Spleen (tissue), 11 donors: ENCODE data around the gene PLEKHA7. TPM values are rescaled to one million over a fixed set of nuclear protein-coding genes. Genes with fewer than 3 reads are reported as not detected.

Experiments used
- DNase-seq: peaks from one replicate; pipeline ENCODE4 v3.0.0-alpha.2; 2020
- H3K27ac ChIP-seq, 8 donors: fragments of 200-600 bp; sonication (generic) in 7 of 8; 1 replicate in 4 of 8; 2 replicates in 4 of 8; pipeline versions ENCODE4 v1.5.0 to v1.8.0; 2016 to 2021; ENCODE audit warnings: inconsistent platforms in 4 of 8, mild to moderate bottlenecking in 4 of 8, moderate library complexity in 1 of 8
- H3K27me3 ChIP-seq, 7 donors: fragments of 200-600 bp; sonication (generic) in 6 of 7; replicated peaks in 1 of 7; 1 replicate in 4 of 7; 2 replicates in 3 of 7; pipeline versions ENCODE4 v1.5.0 to v1.8.0; 2016 to 2021; ENCODE audit warnings: inconsistent platforms in 3 of 7, mild to moderate bottlenecking in 1 of 7
- H3K36me3 ChIP-seq, 6 donors: fragments of 200-600 bp; sonication (generic) in 5 of 6; 1 replicate in 4 of 6; 2 replicates in 2 of 6; pipeline versions ENCODE4 v1.5.0 to v1.8.0; 2016 to 2021; ENCODE audit warnings: inconsistent platforms in 2 of 6
- H3K4me1 ChIP-seq, 6 donors: fragments of 200-600 bp; sonication (generic) in 5 of 6; 1 replicate in 3 of 6; 2 replicates in 3 of 6; pipeline versions ENCODE4 v1.5.0 to v1.8.0; 2016 to 2021; ENCODE audit warnings: inconsistent platforms in 3 of 6
- H3K4me3 ChIP-seq, 8 donors: fragments of 200-600 bp; sonication (generic) in 7 of 8; 1 replicate in 4 of 8; 2 replicates in 4 of 8; pipeline versions ENCODE4 v1.5.0 to v1.8.0; 2016 to 2021; ENCODE audit warnings: inconsistent platforms in 4 of 8, mild to moderate bottlenecking in 4 of 8, moderate library complexity in 2 of 8
- H3K9me3 ChIP-seq, 8 donors: fragments of 200-600 bp; sonication (generic) in 7 of 8; 1 replicate in 4 of 8; 2 replicates in 4 of 8; pipeline versions ENCODE4 v1.5.0 to v1.8.0; 2016 to 2021; ENCODE audit warnings: inconsistent platforms in 4 of 8
- POLR2A ChIP-seq, 3 donors: fragments of 450-650 bp; IDR thresholded peaks; one replicate each; pipeline ENCODE4 v1.5.1; 2017; ENCODE audit warnings: antibody characterized with exemption in 3 of 3, mild to moderate bottlenecking in 1 of 3
- POLR2AphosphoS5 ChIP-seq, 3 donors: sonication (generic); formaldehyde crosslinking; IDR thresholded peaks; one replicate each; pipeline ENCODE4 v1.5.1; 2017; ENCODE audit warnings: antibody characterized with exemption in 3 of 3
- WGBS, 5 donors: extraction: QIAGEN DNeasy Blood & Tissue Kit in 3 of 5; methylation state at CpG; one replicate each; pipeline versions ENCODE4 v1.1.5 to v1.1.7; 2013 to 2018; 5-methylcytosine and 5-hydroxymethylcytosine counted together
- intact Hi-C: fragments of 100-400 bp; cut with DNase I; formaldehyde crosslinking; loops from one replicate; pipeline ENCODE4 v1.15.0; 2023; ENCODE audit warnings: low total_unique reads
- polyA plus RNA-seq, 3 donors: library from polyadenylated mRNA; stranded (reverse); fragments of 200-250 nt; gene quantifications; one replicate each; pipeline ENCODE4 v1.2.1, GENCODE V29; 2013
- total RNA-seq, 7 donors: library from RNA; depleted of rRNA in 3 of 7; stranded (reverse); fragments of >200 nt in 3 of 7; fragmentation: NEBNext Ultra II Directional in 4 of 7; extraction: Animal tissue kit (Norgen Biotek cat#: 25700) in 4 of 7; gene quantifications; one replicate each; pipeline versions ENCODE4 v1.1.0 to v1.2.1, GENCODE V29; 2016 to 2021
- TF ChIP-seq, protein P1 (sequence below), 11 experiments: fragments of 200-600 bp in 7 of 11; fragments of 450-650 bp in 4 of 11; sonication (generic) in 4 of 11; IDR thresholded peaks in 8 of 11; conservative IDR thresholded peaks in 3 of 11; 1 replicate in 7 of 11; 2 replicates in 4 of 11; pipeline versions ENCODE4 v1.4.0 to v1.8.0; 2016 to 2021; ENCODE audit warnings: antibody characterized with exemption in 11 of 11, inconsistent platforms in 4 of 11, mild to moderate bottlenecking in 1 of 11
- donor health status: healthy with polysubstance abuse.
- donor health status: DM: no; HTN: no; CAD: no; lungs with moderate emphysema.
- donor health status: DM: no; HTN: no; CAD: no.
- donor health status: Bipolar disorder and iron deficiency.
- donor health status: healthy.
- donor health status: DM: no; HTN: no; CAD: no.
- donor health status: DM: yes; HTN: yes; CAD: no.

Gene PLEKHA7
- total and polyA plus RNA-seq, 10 donors: 1.8 to 12.8 (median 5.8) TPM

DNA sequence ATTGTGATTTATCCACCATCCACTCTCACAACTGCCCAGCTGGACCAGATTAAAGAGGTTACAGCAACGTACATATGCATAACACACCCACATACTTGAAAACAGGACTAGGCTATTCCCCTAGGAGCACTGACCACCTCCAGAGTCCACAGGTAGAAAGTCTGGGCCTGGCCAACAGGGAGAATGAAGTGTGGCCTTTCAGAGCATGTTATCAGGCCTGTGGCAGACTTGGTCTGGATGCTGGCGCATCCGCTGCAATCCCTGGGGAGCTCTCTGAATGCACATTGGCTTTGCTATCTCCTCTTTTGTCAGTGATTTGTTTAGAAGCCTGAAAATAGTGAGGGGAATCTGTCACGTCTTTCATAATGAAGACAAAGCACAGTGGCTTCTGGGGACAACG is 189.1 kb downstream of the PLEKHA7 start:
- Histone ChIP-seq H3K4me1 (peaks cover 0 to 10% (median 5%) of the 10 kb centered on the region in 6 donors), H3K9me3 (no peaks in the 10 kb centered on the region), H3K27me3 (no peaks in the 10 kb centered on the region), H3K4me3 (no peak overlapping the region), H3K36me3 (no peaks in the 10 kb centered on the region), H3K27ac (no peak overlapping the region)
- TF ChIP-seq, protein P1, sequence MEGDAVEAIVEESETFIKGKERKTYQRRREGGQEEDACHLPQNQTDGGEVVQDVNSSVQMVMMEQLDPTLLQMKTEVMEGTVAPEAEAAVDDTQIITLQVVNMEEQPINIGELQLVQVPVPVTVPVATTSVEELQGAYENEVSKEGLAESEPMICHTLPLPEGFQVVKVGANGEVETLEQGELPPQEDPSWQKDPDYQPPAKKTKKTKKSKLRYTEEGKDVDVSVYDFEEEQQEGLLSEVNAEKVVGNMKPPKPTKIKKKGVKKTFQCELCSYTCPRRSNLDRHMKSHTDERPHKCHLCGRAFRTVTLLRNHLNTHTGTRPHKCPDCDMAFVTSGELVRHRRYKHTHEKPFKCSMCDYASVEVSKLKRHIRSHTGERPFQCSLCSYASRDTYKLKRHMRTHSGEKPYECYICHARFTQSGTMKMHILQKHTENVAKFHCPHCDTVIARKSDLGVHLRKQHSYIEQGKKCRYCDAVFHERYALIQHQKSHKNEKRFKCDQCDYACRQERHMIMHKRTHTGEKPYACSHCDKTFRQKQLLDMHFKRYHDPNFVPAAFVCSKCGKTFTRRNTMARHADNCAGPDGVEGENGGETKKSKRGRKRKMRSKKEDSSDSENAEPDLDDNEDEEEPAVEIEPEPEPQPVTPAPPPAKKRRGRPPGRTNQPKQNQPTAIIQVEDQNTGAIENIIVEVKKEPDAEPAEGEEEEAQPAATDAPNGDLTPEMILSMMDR (IDR thresholded peaks at IDR 0.05 in 8 of 11, conservative IDR thresholded peaks at IDR 0.05 in 3 of 11): no peak
- no peak for TF ChIP-seq POLR2A (IDR thresholded peaks at IDR 0.05)
- no peak for TF ChIP-seq POLR2AphosphoS5 (IDR thresholded peaks at IDR 0.05)
- DNase-seq: no peak
- intact Hi-C loops: no loop called here
- WGBS, 5 donors: 66 to 85% (median 78%) methylated on average over 5 of the region's 5 CpGs

DNA sequence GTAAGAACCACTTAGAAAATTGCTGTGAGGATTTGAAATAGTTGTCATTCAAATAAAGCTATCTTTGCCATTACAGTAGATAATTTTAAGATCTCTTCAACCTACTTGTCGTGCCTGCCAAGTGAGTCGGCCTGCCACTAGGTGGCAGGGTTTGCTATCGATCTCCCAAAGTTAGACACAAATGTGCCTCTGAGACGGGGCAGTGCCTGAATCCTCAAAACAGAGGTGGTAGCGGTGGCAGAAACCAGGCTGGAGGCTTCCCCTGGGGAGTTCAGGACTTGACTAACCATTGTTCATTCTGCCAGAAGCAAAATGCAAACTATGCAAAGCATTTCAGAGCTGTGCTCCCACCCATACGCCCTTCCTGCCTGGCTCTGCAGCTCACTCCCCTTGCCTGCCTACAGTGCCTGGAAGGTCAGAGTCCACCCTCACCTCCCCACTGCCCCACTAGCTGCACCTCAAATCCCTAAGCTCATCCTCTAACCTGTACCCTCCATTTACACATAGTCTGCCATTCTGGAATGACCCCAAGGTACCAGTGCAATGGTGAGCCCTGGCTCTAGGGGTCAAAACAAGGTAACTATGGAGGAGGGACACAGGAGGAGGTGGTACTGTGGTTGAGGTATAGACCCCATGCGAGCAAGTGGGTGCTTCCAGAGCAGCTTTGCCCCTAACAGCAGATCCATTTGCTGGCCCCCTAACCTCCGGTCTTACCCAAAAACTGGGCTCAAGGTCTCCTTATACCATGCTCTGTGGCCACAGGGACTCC is 193.7 kb downstream of the PLEKHA7 start:
- no peaks in the 10 kb centered on the region for H3K27me3 ChIP-seq
- peaks cover 0 to 22% (median 7%) of the 10 kb centered on the region in 6 donors for H3K4me1 ChIP-seq
- no peaks in the 10 kb centered on the region for H3K36me3 ChIP-seq
- intact Hi-C loops: no loop called here
- 29 to 35% (median 31%) methylated on average over 8 of the region's 8 CpGs for WGBS, 5 donors
- DNase-seq: peak; percentile 89
- TF ChIP-seq POLR2A (IDR thresholded peaks at IDR 0.05) (no peak), POLR2AphosphoS5 (IDR thresholded peaks at IDR 0.05) (no peak)
- TF ChIP-seq, protein P1 (IDR thresholded peaks at IDR 0.05 in 8 of 11, conservative IDR thresholded peaks at IDR 0.05 in 3 of 11): peak in 10 of 11 experiments; percentile 55 to 85 (median 79)
- no peaks in the 10 kb centered on the region for H3K9me3 ChIP-seq
- no peak overlapping the region for H3K4me3 ChIP-seq
- no peak overlapping the region for H3K27ac ChIP-seq

DNA sequence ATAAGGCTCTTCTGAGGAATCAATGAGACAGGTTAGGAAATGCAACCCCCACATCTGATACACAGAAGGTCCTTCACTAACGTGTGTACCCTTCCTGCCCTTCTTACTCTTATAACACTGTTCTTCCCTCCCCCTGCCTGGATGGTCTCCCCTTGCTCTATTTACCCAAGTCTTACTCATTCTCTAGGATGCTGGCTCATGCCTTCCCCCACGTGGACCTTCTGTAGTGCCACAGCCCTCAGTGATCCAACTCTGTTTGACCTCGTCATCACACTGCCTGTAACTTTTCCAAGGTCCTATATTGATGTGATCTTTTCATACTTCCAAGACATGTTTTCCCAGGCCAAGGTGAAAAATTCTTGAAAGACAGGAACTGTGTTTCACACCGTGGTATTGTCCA is 195.9 kb downstream of the PLEKHA7 start:
- Histone ChIP-seq H3K4me1 (peaks cover 0 to 42% (median 12%) of the 10 kb centered on the region in 6 donors), H3K27me3 (no peaks in the 10 kb centered on the region), H3K27ac (no peak overlapping the region), H3K9me3 (no peaks in the 10 kb centered on the region), H3K36me3 (no peaks in the 10 kb centered on the region), H3K4me3 (no peak overlapping the region)
- intact Hi-C loops: no loop called here
- 70 to 83% (median 76%) methylated on average over 4 of the region's 4 CpGs for WGBS, 5 donors
- no peak for DNase-seq
- TF ChIP-seq, protein P1 (IDR thresholded peaks at IDR 0.05 in 8 of 11, conservative IDR thresholded peaks at IDR 0.05 in 3 of 11): no peak
- TF ChIP-seq POLR2A (IDR thresholded peaks at IDR 0.05) (no peak), POLR2AphosphoS5 (IDR thresholded peaks at IDR 0.05) (no peak)

DNA sequence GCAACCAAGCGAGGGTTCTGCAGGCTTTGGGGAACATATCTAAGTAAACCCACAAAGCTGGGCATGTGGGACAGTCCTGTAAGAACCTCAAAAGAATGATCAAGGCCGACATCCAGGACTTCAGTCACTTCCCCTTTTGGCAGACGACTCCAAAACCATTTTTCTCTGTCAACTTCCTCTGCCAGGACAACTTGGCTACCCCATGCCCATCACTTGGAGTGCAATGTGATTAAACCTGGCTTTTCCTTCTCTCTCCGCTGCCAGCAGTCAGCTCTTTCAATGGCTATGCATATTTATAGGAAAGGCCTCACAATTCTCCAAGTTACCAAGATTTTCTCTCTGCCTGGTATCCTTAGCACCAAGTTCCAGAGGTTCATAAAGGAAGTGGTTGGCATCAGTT is 196.9 kb downstream of the PLEKHA7 start:
- whole genome bisulfite sequencing, 5 donors: 34 to 52% (median 40%) methylated on average over 4 of the region's 4 CpGs
- TF ChIP-seq POLR2A (IDR thresholded peaks at IDR 0.05): no peak
- TF ChIP-seq, protein P1 (IDR thresholded peaks at IDR 0.05 in 8 of 11, conservative IDR thresholded peaks at IDR 0.05 in 3 of 11): no peak
- no peak for TF ChIP-seq POLR2AphosphoS5 (IDR thresholded peaks at IDR 0.05)

More for the DNA sequence above, 196.9 kb downstream of the PLEKHA7 start:
- DNase-seq: no peak
- no peak overlapping the region for H3K4me3 ChIP-seq
- H3K9me3 ChIP-seq: no peaks in the 10 kb centered on the region
- no peaks in the 10 kb centered on the region for H3K27me3 ChIP-seq
- intact Hi-C loops: no loop called here
- H3K4me1 ChIP-seq: peaks cover 0 to 51% (median 15%) of the 10 kb centered on the region in 6 donors
- no peaks in the 10 kb centered on the region for H3K36me3 ChIP-seq
- no peak overlapping the region for H3K27ac ChIP-seq
